HEK293 (cell line): ENCODE measurements around the gene KICS2.

Experiments used
- CTCF ChIA-PET: fragments of 350-600 bp; formaldehyde crosslinking; extraction: SDS; loops from one replicate; lab custom pipeline; 2021; ENCODE audit warnings: antibody characterized with exemption; lab: Yijun Ruan, JAX
- POLR2A ChIA-PET: fragments of 300-600 bp; formaldehyde crosslinking; extraction: SDS; loops from one replicate; lab custom pipeline; 2020; ENCODE audit warnings: antibody characterized with exemption, inconsistent platforms; lab: Yijun Ruan, JAX
- H3K27ac ChIP-seq: fragments of 200-500 bp; sonication (Bioruptor generic); 2 replicates; pipeline ENCODE4 v1.5.1; 2014; ENCODE audit warnings: low read depth, low read length, control low read depth, inconsistent platforms; ENCODE audit errors: extremely low read depth
- H3K36me3 ChIP-seq, 2 experiments: fragments of 200-500 bp in 1 of 2; sonication (Bioruptor generic) in 1 of 2; 1 replicate in 1 of 2; 2 replicates in 1 of 2; pipeline ENCODE4 v1.5.1; 2014 to 2017; ENCODE audit warnings: inconsistent platforms in 2 of 2, low read length in 2 of 2; ENCODE audit not compliant: control insufficient read depth in 2 of 2, insufficient read depth in 1 of 2
- H3K4me1 ChIP-seq: fragments of 200-500 bp; sonication (Bioruptor generic); 2 replicates; pipeline ENCODE4 v1.5.1; 2014; ENCODE audit warnings: mild to moderate bottlenecking, low read length, inconsistent platforms; ENCODE audit not compliant: control insufficient read depth, insufficient read depth
- H3K4me3 ChIP-seq: 2 replicates; pipeline ENCODE4 v1.5.1; 2011; ENCODE audit warnings: low read depth, mild to moderate bottlenecking, control low read depth, low read length, moderate library complexity
- H3K9me3 ChIP-seq: fragments of 200-500 bp; sonication (Bioruptor generic); 2 replicates; pipeline ENCODE4 v1.5.1; 2014; ENCODE audit warnings: low read depth, low read length, inconsistent platforms; ENCODE audit not compliant: control insufficient read depth, insufficient read depth
- FEZF1 ChIP-seq: fragments of 450-650 bp; formaldehyde crosslinking; IDR thresholded peaks from 2 replicates; pipeline ENCODE4 v1.5.1; 2016; ENCODE audit warnings: missing biosample characterization, missing genetic modification characterization
- GLI2 ChIP-seq: fragments of 450-650 bp; formaldehyde crosslinking; IDR thresholded peaks from 2 replicates; pipeline ENCODE4; 2017; ENCODE audit warnings: missing biosample characterization, missing genetic modification characterization, low read depth, borderline replicate concordance
- GLI4 ChIP-seq: fragments of 450-650 bp; formaldehyde crosslinking; IDR thresholded peaks from 2 replicates; pipeline ENCODE4 v1.5.1; 2016; ENCODE audit warnings: missing biosample characterization, missing genetic modification characterization
- GLIS1 ChIP-seq: fragments of 450-650 bp; formaldehyde crosslinking; IDR thresholded peaks from 2 replicates; pipeline ENCODE4 v1.5.1; 2016; ENCODE audit warnings: missing biosample characterization, missing genetic modification characterization
- HOXC10 ChIP-seq: sonication (generic); formaldehyde crosslinking; IDR thresholded peaks from 2 replicates; pipeline ENCODE4 v1.8.1; 2023; ENCODE audit warnings: mild to moderate bottlenecking, missing genetic modification reagents
- IKZF3 ChIP-seq: fragments of 450-650 bp; IDR thresholded peaks from 2 replicates; pipeline ENCODE4 v1.5.0; 2018; ENCODE audit warnings: missing biosample characterization, mild to moderate bottlenecking, missing genetic modification characterization, moderate library complexity
- KLF9 ChIP-seq: fragments of 450-650 bp; formaldehyde crosslinking; IDR thresholded peaks from 2 replicates; pipeline ENCODE4 v1.5.1; 2016; ENCODE audit warnings: missing biosample characterization, missing genetic modification characterization, low read depth
- OVOL3 ChIP-seq: fragments of 450-650 bp; formaldehyde crosslinking; IDR thresholded peaks from 2 replicates; pipeline ENCODE4 v1.5.1; 2016; ENCODE audit warnings: missing biosample characterization, missing genetic modification characterization
- SP2 ChIP-seq: fragments of 450-650 bp; formaldehyde crosslinking; IDR thresholded peaks from 2 replicates; pipeline ENCODE4 v1.5.1; 2016; ENCODE audit warnings: missing biosample characterization, missing genetic modification characterization
- ZBTB17 ChIP-seq: fragments of 450-650 bp; formaldehyde crosslinking; IDR thresholded peaks from 2 replicates; pipeline ENCODE4 v1.5.1; 2016; ENCODE audit warnings: missing biosample characterization, missing genetic modification characterization
- ZBTB20 ChIP-seq: fragments of 450-650 bp; formaldehyde crosslinking; IDR thresholded peaks from 2 replicates; pipeline ENCODE4 v1.5.1; 2016; ENCODE audit warnings: missing biosample characterization, missing genetic modification characterization
- ZNF138 ChIP-seq: fragments of 450-650 bp; formaldehyde crosslinking; IDR thresholded peaks from 2 replicates; pipeline ENCODE4 v1.5.1; 2016; ENCODE audit warnings: missing biosample characterization, missing genetic modification characterization, borderline replicate concordance
- ZNF157 ChIP-seq: fragments of 450-650 bp; formaldehyde crosslinking; IDR thresholded peaks from 2 replicates; pipeline ENCODE4 v1.5.1; 2016; ENCODE audit warnings: missing biosample characterization, missing genetic modification characterization
- ZNF214 ChIP-seq: fragments of 450-650 bp; formaldehyde crosslinking; IDR thresholded peaks from 2 replicates; pipeline ENCODE4 v1.5.1; 2017; ENCODE audit warnings: missing biosample characterization, mild to moderate bottlenecking, missing genetic modification characterization, borderline replicate concordance
- ZNF24 ChIP-seq: fragments of 450-650 bp; formaldehyde crosslinking; IDR thresholded peaks from 2 replicates; pipeline ENCODE4 v1.5.1; 2016; ENCODE audit warnings: missing biosample characterization, missing genetic modification characterization
- ZNF394 ChIP-seq: fragments of 450-650 bp; formaldehyde crosslinking; IDR thresholded peaks from 2 replicates; pipeline ENCODE4 v1.5.1; 2016; ENCODE audit warnings: missing biosample characterization, missing genetic modification characterization, mild to moderate bottlenecking, moderate library complexity, borderline replicate concordance
- ZNF548 ChIP-seq: fragments of 450-650 bp; formaldehyde crosslinking; IDR thresholded peaks from 2 replicates; pipeline ENCODE4 v1.5.1; 2016; ENCODE audit warnings: missing biosample characterization, missing genetic modification characterization
- ZNF624 ChIP-seq: fragments of 450-650 bp; formaldehyde crosslinking; IDR thresholded peaks from 2 replicates; pipeline ENCODE4 v1.5.1; 2017; ENCODE audit warnings: missing biosample characterization, missing genetic modification characterization
- ZNF664 ChIP-seq: fragments of 450-650 bp; formaldehyde crosslinking; IDR thresholded peaks from 2 replicates; pipeline ENCODE4 v1.5.1; 2016; ENCODE audit warnings: missing biosample characterization, missing genetic modification characterization
- ZNF76 ChIP-seq: fragments of 450-650 bp; formaldehyde crosslinking; IDR thresholded peaks from 2 replicates; pipeline ENCODE4; 2016; ENCODE audit warnings: low read depth, missing biosample characterization, missing genetic modification characterization, borderline replicate concordance
- ZNF792 ChIP-seq: fragments of 450-650 bp; formaldehyde crosslinking; IDR thresholded peaks from 2 replicates; pipeline ENCODE4 v1.5.1; 2016; ENCODE audit warnings: missing biosample characterization, missing genetic modification characterization
- ZSCAN23 ChIP-seq: fragments of 450-650 bp; formaldehyde crosslinking; IDR thresholded peaks from 2 replicates; pipeline ENCODE4 v1.5.1; 2016; ENCODE audit warnings: missing biosample characterization, missing genetic modification characterization
- TF ChIP-seq, protein P1 (sequence below): fragments of 450-650 bp; formaldehyde crosslinking; conservative IDR thresholded peaks from 2 replicates; pipeline ENCODE4 v1.5.1; 2016; ENCODE audit warnings: low read depth, missing biosample characterization, missing genetic modification characterization
- TF ChIP-seq, protein P2 (sequence below): IDR thresholded peaks from 2 replicates; pipeline ENCODE4 v1.6.1; 2011; ENCODE audit warnings: mild to moderate bottlenecking, low read depth, low read length, borderline replicate concordance
- TF ChIP-seq, protein P3 (sequence below): fragments of 450-650 bp; formaldehyde crosslinking; IDR thresholded peaks from 2 replicates; pipeline ENCODE4 v1.5.1; 2016; ENCODE audit warnings: missing biosample characterization, missing genetic modification characterization

The KICS2 gene

DNA sequence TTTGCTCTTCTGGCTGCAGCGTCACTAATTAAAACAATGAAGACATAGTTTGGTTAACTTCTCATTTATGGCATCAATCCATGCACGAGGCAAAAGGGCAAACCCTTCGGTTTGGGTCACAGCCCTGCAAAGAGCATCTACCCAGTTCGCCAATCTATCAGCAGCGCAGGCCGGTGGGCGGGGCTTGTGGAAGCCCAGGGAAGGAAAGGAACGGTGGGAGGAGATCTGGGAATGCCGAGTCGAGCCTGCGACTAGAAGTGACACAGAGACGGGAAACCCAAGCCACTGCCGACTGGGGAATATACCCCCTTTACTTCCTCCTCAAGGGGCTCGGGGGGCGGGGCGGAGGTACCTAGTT lies 466 bp downstream of the KICS2 start:
- peaks cover 8% of the 10 kb centered on the region; the same call in 1 of the 2 replicates for H3K4me1 ChIP-seq
- no peaks in the 10 kb centered on the region for H3K9me3 ChIP-seq
- ChIA-PET POLR2A (interaction anchor here (1.1 to 1.4 kb wide), 3 partner anchors 24 to 378 kb away, joined by 3 to 5 read pairs (median 4); partner anchors contain the start of gene SRGAP1), CTCF (interaction anchor here (1.3 kb wide), 1 partner anchor 91 kb away, joined by 3 read pairs; no protein-coding TSS in a partner anchor)
- TF ChIP-seq ZNF157 (tag by site-specific recombination) (no peak), OVOL3 (tag by site-specific recombination) (no peak), FEZF1 (tag by site-specific recombination) (peak; percentile 87), HOXC10 (CRISPR knock-in tag) (no peak), ZNF394 (tag by site-specific recombination) (no peak), ZNF664 (tag by site-specific recombination) (no peak), ZNF624 (tag by site-specific recombination) (no peak), ZSCAN23 (tag by site-specific recombination) (no peak), ZBTB17 (peak; percentile 95), ZNF214 (tag by site-specific recombination) (no peak), GLI4 (tag by site-specific recombination) (no peak), ZNF24 (tag by site-specific recombination) (no peak; the same call in 1 of the 2 replicates), GLI2 (tag by site-specific recombination) (no peak), ZNF138 (tag by site-specific recombination) (no peak), ZNF76 (tag by site-specific recombination) (peak; percentile 63; the same call in 1 of the 2 replicates), ZNF792 (tag by site-specific recombination) (no peak), IKZF3 (peak; percentile 97), ZBTB20 (tag by site-specific recombination) (0 out of 2 replicates have a peak, but pooled peaks have one; percentile 60), GLIS1 (tag by site-specific recombination) (no peak), ZNF548 (tag by site-specific recombination) (no peak), SP2 (tag by site-specific recombination) (peak; percentile 48; the same call in 1 of the 2 replicates), KLF9 (tag by site-specific recombination) (peak; percentile 57; the same call in 1 of the 2 replicates)
- TF ChIP-seq, protein P1, sequence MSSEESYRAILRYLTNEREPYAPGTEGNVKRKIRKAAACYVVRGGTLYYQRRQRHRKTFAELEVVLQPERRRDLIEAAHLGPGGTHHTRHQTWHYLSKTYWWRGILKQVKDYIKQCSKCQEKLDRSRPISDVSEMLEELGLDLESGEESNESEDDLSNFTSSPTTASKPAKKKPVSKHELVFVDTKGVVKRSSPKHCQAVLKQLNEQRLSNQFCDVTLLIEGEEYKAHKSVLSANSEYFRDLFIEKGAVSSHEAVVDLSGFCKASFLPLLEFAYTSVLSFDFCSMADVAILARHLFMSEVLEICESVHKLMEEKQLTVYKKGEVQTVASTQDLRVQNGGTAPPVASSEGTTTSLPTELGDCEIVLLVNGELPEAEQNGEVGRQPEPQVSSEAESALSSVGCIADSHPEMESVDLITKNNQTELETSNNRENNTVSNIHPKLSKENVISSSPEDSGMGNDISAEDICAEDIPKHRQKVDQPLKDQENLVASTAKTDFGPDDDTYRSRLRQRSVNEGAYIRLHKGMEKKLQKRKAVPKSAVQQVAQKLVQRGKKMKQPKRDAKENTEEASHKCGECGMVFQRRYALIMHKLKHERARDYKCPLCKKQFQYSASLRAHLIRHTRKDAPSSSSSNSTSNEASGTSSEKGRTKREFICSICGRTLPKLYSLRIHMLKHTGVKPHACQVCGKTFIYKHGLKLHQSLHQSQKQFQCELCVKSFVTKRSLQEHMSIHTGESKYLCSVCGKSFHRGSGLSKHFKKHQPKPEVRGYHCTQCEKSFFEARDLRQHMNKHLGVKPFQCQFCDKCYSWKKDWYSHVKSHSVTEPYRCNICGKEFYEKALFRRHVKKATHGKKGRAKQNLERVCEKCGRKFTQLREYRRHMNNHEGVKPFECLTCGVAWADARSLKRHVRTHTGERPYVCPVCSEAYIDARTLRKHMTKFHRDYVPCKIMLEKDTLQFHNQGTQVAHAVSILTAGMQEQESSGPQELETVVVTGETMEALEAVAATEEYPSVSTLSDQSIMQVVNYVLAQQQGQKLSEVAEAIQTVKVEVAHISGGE (tag by site-specific recombination): no peak
- TF ChIP-seq, protein P2, sequence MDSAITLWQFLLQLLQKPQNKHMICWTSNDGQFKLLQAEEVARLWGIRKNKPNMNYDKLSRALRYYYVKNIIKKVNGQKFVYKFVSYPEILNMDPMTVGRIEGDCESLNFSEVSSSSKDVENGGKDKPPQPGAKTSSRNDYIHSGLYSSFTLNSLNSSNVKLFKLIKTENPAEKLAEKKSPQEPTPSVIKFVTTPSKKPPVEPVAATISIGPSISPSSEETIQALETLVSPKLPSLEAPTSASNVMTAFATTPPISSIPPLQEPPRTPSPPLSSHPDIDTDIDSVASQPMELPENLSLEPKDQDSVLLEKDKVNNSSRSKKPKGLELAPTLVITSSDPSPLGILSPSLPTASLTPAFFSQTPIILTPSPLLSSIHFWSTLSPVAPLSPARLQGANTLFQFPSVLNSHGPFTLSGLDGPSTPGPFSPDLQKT: no peak
- TF ChIP-seq, protein P3, sequence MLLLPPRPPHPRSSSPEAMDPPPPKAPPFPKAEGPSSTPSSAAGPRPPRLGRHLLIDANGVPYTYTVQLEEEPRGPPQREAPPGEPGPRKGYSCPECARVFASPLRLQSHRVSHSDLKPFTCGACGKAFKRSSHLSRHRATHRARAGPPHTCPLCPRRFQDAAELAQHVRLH (tag by site-specific recombination): 0 out of 2 replicates have a peak, but pooled peaks have one; percentile 19
- H3K36me3 ChIP-seq: no peaks in the 10 kb centered on the region
- H3K4me3 ChIP-seq: peak overlapping the region; percentile 95
- peak overlapping the region; percentile 71 for H3K27ac ChIP-seq
